ENCODE results near the gene ID1.
"Not testable (repeated sequence)": the region's sequence is repeated elsewhere in the genome, so short reads cannot be mapped to it uniquely, and the experiment has no call there.

Gene ID1

DNA sequence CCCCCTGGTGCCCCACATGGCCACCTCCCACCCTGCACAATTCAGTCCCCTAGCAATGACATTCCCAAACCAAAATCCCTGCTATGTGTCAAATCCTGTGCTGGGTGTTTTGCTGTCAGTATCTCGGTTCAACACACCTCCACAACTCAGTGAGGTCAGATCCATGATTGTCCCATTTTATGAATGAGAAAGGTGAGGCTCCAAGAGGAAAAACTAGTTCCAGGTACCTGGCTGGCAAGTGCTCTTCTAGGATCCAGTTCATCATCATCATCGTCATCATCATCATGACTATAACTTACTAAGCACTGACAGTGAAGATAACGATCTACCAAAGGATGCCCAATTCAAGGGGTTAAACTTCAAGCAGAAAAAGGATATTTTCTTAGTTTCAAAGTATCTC, 15.2 kb downstream of the ID1 start:
- no peak overlapping the region for H4K8ac ChIP-seq (ENCODE audit: low read depth, low read length)
- no peaks in the 10 kb centered on the region for H3K4me1 ChIP-seq (ENCODE audit: control insufficient read depth in 2 of 2, insufficient read depth in 1 of 2, low read depth in 1 of 2, low read length in 2 of 2)
- no peak overlapping the region for H2BK120ac ChIP-seq (ENCODE audit: low read depth, low read length)
- no peak overlapping the region for H3K14ac ChIP-seq (ENCODE audit: low read length)
- no peaks in the 10 kb centered on the region for H3K36me3 ChIP-seq (replicated peaks in 1 of 2; ENCODE audit: control insufficient read depth in 2 of 2, insufficient read depth in 2 of 2, low read length in 2 of 2)
- H3K9me3 ChIP-seq (replicated peaks in 1 of 2; ENCODE audit: control insufficient read depth in 2 of 2, insufficient read depth in 1 of 2, low read depth in 1 of 2, low read length in 2 of 2), result no peaks in the 10 kb centered on the region
- no CpG with 5 or more reads among the region's 3 CpGs for WGBS, 2 donors (ENCODE audit: extremely low coverage in 2 of 2, insufficient read length in 2 of 2, insufficient replicate concordance in 1 of 2)
- no peak overlapping the region for H3K23ac ChIP-seq (ENCODE audit: low read depth, low read length, poor library complexity)
- no peak overlapping the region for H4K91ac ChIP-seq (ENCODE audit: low read depth, low read length, poor library complexity)
- H3K4me2 ChIP-seq (ENCODE audit: insufficient read depth, low read length, poor library complexity, severe bottlenecking), result no peak overlapping the region
- no peak overlapping the region for H3K9ac ChIP-seq (ENCODE audit: low read depth, low read length, poor library complexity)
- no peaks in the 10 kb centered on the region for H3K79me1 ChIP-seq (ENCODE audit: low read depth, low read length)
- no peak overlapping the region for H3K27ac ChIP-seq (replicated peaks; ENCODE audit: low read length)
- no peak overlapping the region for H2BK15ac ChIP-seq (ENCODE audit: low read length)
- H2BK5ac ChIP-seq (ENCODE audit: low read length), result no peak overlapping the region
- H2AFZ ChIP-seq (ENCODE audit: low read length), result no peak overlapping the region
- H2AK5ac ChIP-seq (ENCODE audit: low read depth, low read length), result no peak overlapping the region
- H3K18ac ChIP-seq (ENCODE audit: low read length), result no peak overlapping the region
- H2BK12ac ChIP-seq (ENCODE audit: low read length), result no peak overlapping the region
- no peak overlapping the region for H3K4me3 ChIP-seq (ENCODE audit: low read length in 2 of 2)
- no peak for DNase-seq (ENCODE audit: low spot score)
- no peak overlapping the region for H3K4ac ChIP-seq (ENCODE audit: low read length)
- H3K27me3 ChIP-seq (ENCODE audit: control insufficient read depth in 3 of 3, insufficient read depth in 3 of 3, low read depth in 1 of 3, low read length in 3 of 3), result no peaks in the 10 kb centered on the region

- not testable (repeated sequence) for H3K9me3 ChIP-seq (replicated peaks in 1 of 2; ENCODE audit: control insufficient read depth in 2 of 2, insufficient read depth in 1 of 2, low read depth in 1 of 2, low read length in 2 of 2); DNase-seq (ENCODE audit: low spot score); H2BK120ac ChIP-seq (ENCODE audit: low read depth, low read length); H3K36me3 ChIP-seq (replicated peaks in 1 of 2; ENCODE audit: control insufficient read depth in 2 of 2, insufficient read depth in 2 of 2, low read length in 2 of 2); H3K79me1 ChIP-seq (ENCODE audit: low read depth, low read length); H2BK12ac ChIP-seq (ENCODE audit: low read length); H3K27me3 ChIP-seq (ENCODE audit: control insufficient read depth in 3 of 3, insufficient read depth in 3 of 3, low read depth in 1 of 3, low read length in 3 of 3); H3K23ac ChIP-seq (ENCODE audit: low read depth, low read length, poor library complexity); H3K9ac ChIP-seq (ENCODE audit: low read depth, low read length, poor library complexity); H3K4me3 ChIP-seq (ENCODE audit: low read length in 2 of 2); H2BK15ac ChIP-seq (ENCODE audit: low read length); H4K91ac ChIP-seq (ENCODE audit: low read depth, low read length, poor library complexity); H3K14ac ChIP-seq (ENCODE audit: low read length); H3K27ac ChIP-seq (replicated peaks; ENCODE audit: low read length); H2AK5ac ChIP-seq (ENCODE audit: low read depth, low read length); H2BK5ac ChIP-seq (ENCODE audit: low read length); H4K8ac ChIP-seq (ENCODE audit: low read depth, low read length); H3K4ac ChIP-seq (ENCODE audit: low read length); H3K18ac ChIP-seq (ENCODE audit: low read length); H2AFZ ChIP-seq (ENCODE audit: low read length); H3K4me1 ChIP-seq (ENCODE audit: control insufficient read depth in 2 of 2, insufficient read depth in 1 of 2, low read depth in 1 of 2, low read length in 2 of 2); H3K4me2 ChIP-seq (ENCODE audit: insufficient read depth, low read length, poor library complexity, severe bottlenecking)
- WGBS, 2 donors (ENCODE audit: extremely low coverage in 2 of 2, insufficient read length in 2 of 2, insufficient replicate concordance in 1 of 2), result no CpG with 5 or more reads among the region's 6 CpGs
Measured at GRCh38 chr20:31623123-31623505, 18.0 kb downstream of the ID1 start.

DNA sequence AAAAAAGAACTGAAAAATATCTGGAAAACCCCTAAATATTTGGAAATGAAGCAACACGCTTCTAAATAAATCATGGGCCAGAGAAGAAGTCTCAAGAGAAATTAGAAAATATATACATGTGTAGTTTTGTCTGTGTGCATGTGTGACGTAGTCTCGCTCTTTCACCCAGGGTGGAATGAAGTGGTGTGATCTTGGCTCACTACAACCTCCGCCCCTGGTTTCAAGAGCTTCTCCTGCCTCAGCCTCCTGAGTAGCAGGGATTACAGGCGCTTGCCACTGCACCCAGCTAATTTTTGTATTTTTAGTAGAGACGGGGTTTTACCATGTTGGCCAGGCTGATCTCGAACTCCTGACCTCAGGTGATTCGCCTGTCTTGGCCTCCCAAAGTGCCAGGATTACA, 21.4 kb downstream of the ID1 start:
- H2BK12ac ChIP-seq (ENCODE audit: low read length); H3K9ac ChIP-seq (ENCODE audit: low read depth, low read length, poor library complexity); H3K4me3 ChIP-seq (ENCODE audit: low read length in 2 of 2); H3K18ac ChIP-seq (ENCODE audit: low read length); H3K14ac ChIP-seq (ENCODE audit: low read length); H3K27ac ChIP-seq (replicated peaks; ENCODE audit: low read length); H3K9me3 ChIP-seq (replicated peaks in 1 of 2; ENCODE audit: control insufficient read depth in 2 of 2, insufficient read depth in 1 of 2, low read depth in 1 of 2, low read length in 2 of 2); H3K4ac ChIP-seq (ENCODE audit: low read length); H3K23ac ChIP-seq (ENCODE audit: low read depth, low read length, poor library complexity); H4K91ac ChIP-seq (ENCODE audit: low read depth, low read length, poor library complexity); H2AK5ac ChIP-seq (ENCODE audit: low read depth, low read length); H3K4me1 ChIP-seq (ENCODE audit: control insufficient read depth in 2 of 2, insufficient read depth in 1 of 2, low read depth in 1 of 2, low read length in 2 of 2); H2BK5ac ChIP-seq (ENCODE audit: low read length); H3K4me2 ChIP-seq (ENCODE audit: insufficient read depth, low read length, poor library complexity, severe bottlenecking); H3K79me1 ChIP-seq (ENCODE audit: low read depth, low read length); H4K8ac ChIP-seq (ENCODE audit: low read depth, low read length); H2BK15ac ChIP-seq (ENCODE audit: low read length); H2AFZ ChIP-seq (ENCODE audit: low read length); DNase-seq (ENCODE audit: low spot score); H2BK120ac ChIP-seq (ENCODE audit: low read depth, low read length); H3K27me3 ChIP-seq (ENCODE audit: control insufficient read depth in 3 of 3, insufficient read depth in 3 of 3, low read depth in 1 of 3, low read length in 3 of 3); H3K36me3 ChIP-seq (replicated peaks in 1 of 2; ENCODE audit: control insufficient read depth in 2 of 2, insufficient read depth in 2 of 2, low read length in 2 of 2): not testable (repeated sequence)
- WGBS, 2 donors (ENCODE audit: extremely low coverage in 2 of 2, insufficient read length in 2 of 2, insufficient replicate concordance in 1 of 2), result no CpG with 5 or more reads among the region's 8 CpGs

DNA sequence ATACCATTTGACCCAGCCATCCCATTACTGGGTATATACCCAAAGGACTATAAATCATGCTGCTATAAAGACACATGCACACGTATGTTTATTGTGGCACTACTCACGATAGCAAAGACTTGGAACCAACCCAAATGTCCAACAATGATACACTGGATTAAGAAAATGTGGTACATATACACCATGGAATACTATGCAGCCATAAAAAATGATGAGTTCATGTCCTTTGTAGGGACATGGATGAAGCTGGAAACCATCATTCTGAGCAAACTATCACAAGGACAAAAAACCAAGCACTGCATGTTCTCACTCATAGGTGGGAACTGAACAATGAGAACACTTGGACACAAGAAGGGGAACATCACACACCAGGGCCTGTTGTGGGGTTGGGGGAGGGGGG, 23.0 kb downstream of the ID1 start:
- not testable (repeated sequence) for H3K9me3 ChIP-seq (replicated peaks in 1 of 2; ENCODE audit: control insufficient read depth in 2 of 2, insufficient read depth in 1 of 2, low read depth in 1 of 2, low read length in 2 of 2); H3K23ac ChIP-seq (ENCODE audit: low read depth, low read length, poor library complexity); H3K27me3 ChIP-seq (ENCODE audit: control insufficient read depth in 3 of 3, insufficient read depth in 3 of 3, low read depth in 1 of 3, low read length in 3 of 3); H2BK5ac ChIP-seq (ENCODE audit: low read length); H3K27ac ChIP-seq (replicated peaks; ENCODE audit: low read length); H3K9ac ChIP-seq (ENCODE audit: low read depth, low read length, poor library complexity); H3K4me2 ChIP-seq (ENCODE audit: insufficient read depth, low read length, poor library complexity, severe bottlenecking); H2BK120ac ChIP-seq (ENCODE audit: low read depth, low read length); H3K79me1 ChIP-seq (ENCODE audit: low read depth, low read length); H2BK12ac ChIP-seq (ENCODE audit: low read length); H3K36me3 ChIP-seq (replicated peaks in 1 of 2; ENCODE audit: control insufficient read depth in 2 of 2, insufficient read depth in 2 of 2, low read length in 2 of 2); H3K4ac ChIP-seq (ENCODE audit: low read length); H3K4me1 ChIP-seq (ENCODE audit: control insufficient read depth in 2 of 2, insufficient read depth in 1 of 2, low read depth in 1 of 2, low read length in 2 of 2); H2BK15ac ChIP-seq (ENCODE audit: low read length); H4K8ac ChIP-seq (ENCODE audit: low read depth, low read length); H4K91ac ChIP-seq (ENCODE audit: low read depth, low read length, poor library complexity); H3K18ac ChIP-seq (ENCODE audit: low read length); H3K14ac ChIP-seq (ENCODE audit: low read length); H2AK5ac ChIP-seq (ENCODE audit: low read depth, low read length); DNase-seq (ENCODE audit: low spot score); H2AFZ ChIP-seq (ENCODE audit: low read length); H3K4me3 ChIP-seq (ENCODE audit: low read length in 2 of 2)
- no CpG with 5 or more reads among the region's 2 CpGs for WGBS, 2 donors (ENCODE audit: extremely low coverage in 2 of 2, insufficient read length in 2 of 2, insufficient replicate concordance in 1 of 2)

All from neuronal stem cell (in vitro differentiated cells).